PC-9 (cell line): ENCODE data around the gene TXLNA. TPM values are rescaled to one million over a fixed set of nuclear protein-coding genes. Genes with fewer than 3 reads are reported as not detected.
A peak's percentile ranks its signal among the peaks of the same experiment; 100 is the strongest.

Source experiments
- BruUV-seq: library from RNA; stranded (reverse); fragments of 400-500 nt; replicated peaks from 2 replicates; lab custom pipeline; 2021; lab: Mats Ljungman, UMichigan
- CTCF ChIA-PET: fragments of 300-600 bp; sonication (Branson Sonifier 250); formaldehyde crosslinking; loops from one replicate; lab custom pipeline; 2022; ENCODE audit warnings: antibody characterized with exemption; lab: Charles Lee
- POLR2A ChIA-PET: fragments of 300-600 bp; sonication (Branson Sonifier 250); formaldehyde crosslinking; loops from one replicate; lab custom pipeline; 2022; ENCODE audit warnings: antibody characterized with exemption; ENCODE audit not compliant: unreplicated experiment; lab: Charles Lee
- DNase-seq, 2 experiments: peaks; one replicate each; pipeline versions ENCODE4 v3.0.0 to v3.0.0-alpha.2; 2015 to 2022; ENCODE audit warnings: mixed read lengths in 1 of 2
- H2AFZ ChIP-seq: fragments of 200-600 bp; sonication (generic); 2 replicates; pipeline ENCODE4 v1.8.1; 2017; ENCODE audit warnings: antibody characterized with exemption
- H3F3A ChIP-seq: fragments of 200-600 bp; sonication (generic); 2 replicates; pipeline ENCODE4 v1.8.1; 2017; ENCODE audit warnings: antibody characterized with exemption, mild to moderate bottlenecking, low read depth; ENCODE audit not compliant: insufficient read depth
- H3K27ac ChIP-seq: fragments of 200-600 bp; sonication (generic); 2 replicates; pipeline ENCODE4 v1.6.1; 2016; ENCODE audit warnings: mixed run types
- H3K27me3 ChIP-seq: fragments of 200-600 bp; sonication (generic); 2 replicates; pipeline ENCODE4 v1.6.1; 2016; ENCODE audit warnings: low read depth, mixed run types; ENCODE audit not compliant: insufficient read depth
- H3K36me3 ChIP-seq: fragments of 200-600 bp; sonication (generic); 2 replicates; pipeline ENCODE4 v1.6.1; 2016; ENCODE audit warnings: low read depth, mixed run types
- H3K4me1 ChIP-seq: fragments of 200-600 bp; sonication (generic); replicated peaks from 2 replicates; pipeline ENCODE4 v1.6.1; 2016; ENCODE audit warnings: mixed run types; ENCODE audit not compliant: insufficient read depth
- H3K4me2 ChIP-seq: fragments of 200-600 bp; sonication (generic); 2 replicates; pipeline ENCODE4 v1.6.1; 2017; ENCODE audit warnings: mixed run types
- H3K4me3 ChIP-seq: fragments of 200-600 bp; sonication (generic); 2 replicates; pipeline ENCODE4 v1.6.1; 2016; ENCODE audit warnings: mixed run types
- H3K79me2 ChIP-seq: fragments of 200-600 bp; sonication (generic); 2 replicates; pipeline ENCODE4 v1.6.1; 2017; ENCODE audit warnings: low read depth, mixed run types
- H3K9me2 ChIP-seq: fragments of 200-600 bp; sonication (generic); 2 replicates; pipeline ENCODE4 v1.8.1; 2017; ENCODE audit warnings: mild to moderate bottlenecking; ENCODE audit not compliant: insufficient read depth
- H3K9me3 ChIP-seq: fragments of 200-600 bp; sonication (generic); 2 replicates; pipeline ENCODE4 v1.8.1; 2016; ENCODE audit warnings: low read depth; ENCODE audit not compliant: insufficient read depth
- H4K20me1 ChIP-seq: fragments of 200-600 bp; sonication (generic); 2 replicates; pipeline ENCODE4 v1.8.1; 2017; ENCODE audit not compliant: insufficient read depth
- CTCF ChIP-seq: fragments of 200-600 bp; sonication (generic); conservative IDR thresholded peaks from 2 replicates; pipeline ENCODE4 v1.6.1; 2017; ENCODE audit warnings: mixed run types, antibody characterized with exemption, mild to moderate bottlenecking, moderate library complexity
- EZH2 ChIP-seq: fragments of 200-600 bp; sonication (generic); IDR thresholded peaks from 2 replicates; pipeline ENCODE4 v1.8.0; 2017; ENCODE audit warnings: antibody characterized with exemption, low read depth
- intact Hi-C: fragments of 100-400 bp; cut with micrococcal nuclease; formaldehyde crosslinking; loops from one replicate; pipeline ENCODE4 v1.10.0; 2022; ENCODE audit not compliant: unreplicated experiment
- total RNA-seq: library from RNA; stranded (reverse); gene quantifications from 2 replicates; pipeline ENCODE4 v1.2.3, GENCODE V29; 2021

The TXLNA gene
- total RNA-seq, 1 experiment from 2014 or later = 45.8 TPM

GRCh38 chr1:32198237-32199042, 19.0 kb downstream of the TXLNA start:
- Histone ChIP-seq H3K79me2 (no peaks in the 10 kb centered on the region), H2AFZ (no peak overlapping the region), H3K4me3 (no peak overlapping the region), H3K9me2 (no peaks in the 10 kb centered on the region), H3K4me2 (no peak overlapping the region), H3K36me3 (peaks cover 11% of the 10 kb centered on the region; the same call in 1 of the 2 replicates), H3K27ac (no peak overlapping the region), H3K27me3 (no peaks in the 10 kb centered on the region), H3F3A (peaks cover 50% of the 10 kb centered on the region), H3K9me3 (no peaks in the 10 kb centered on the region), H3K4me1 (no peaks in the 10 kb centered on the region), H4K20me1 (peaks cover 2% of the 10 kb centered on the region)
- no TSS peak for BruUV-seq
- ChIA-PET CTCF (no interaction called here), POLR2A (no interaction called here)
- intact Hi-C loops = no loop called here
- DNase-seq = no peak
- TF ChIP-seq CTCF = no peak
- TF ChIP-seq EZH2 = no peak

GRCh38 chr1:32199043-32199716, 19.7 kb downstream of the TXLNA start:
- intact Hi-C loops = no loop called here
- Histone ChIP-seq H2AFZ (no peak overlapping the region), H3K27ac (no peak overlapping the region), H3K36me3 (peaks cover 11% of the 10 kb centered on the region; the same call in 1 of the 2 replicates), H3F3A (peaks cover 51% of the 10 kb centered on the region), H3K9me2 (no peaks in the 10 kb centered on the region), H3K4me3 (no peak overlapping the region), H3K4me1 (no peaks in the 10 kb centered on the region), H3K9me3 (no peaks in the 10 kb centered on the region), H3K4me2 (no peak overlapping the region), H3K27me3 (no peaks in the 10 kb centered on the region), H3K79me2 (no peaks in the 10 kb centered on the region), H4K20me1 (peaks cover 2% of the 10 kb centered on the region)
- DNase-seq = no peak
- no TSS peak for BruUV-seq
- ChIA-PET POLR2A (interaction anchor here (0.8 kb wide), 1 partner anchor 20 kb away, joined by 11 read pairs; the partner anchor contains the start of gene TXLNA), CTCF (no interaction called here)
- TF ChIP-seq CTCF = no peak
- TF ChIP-seq EZH2 = no peak

- Histone ChIP-seq H2AFZ (no peak overlapping the region), H3K79me2 (no peaks in the 10 kb centered on the region), H3K36me3 (peaks cover 11% of the 10 kb centered on the region; the same call in 1 of the 2 replicates), H3F3A (peaks cover 56% of the 10 kb centered on the region), H3K9me3 (no peaks in the 10 kb centered on the region), H3K9me2 (no peaks in the 10 kb centered on the region), H3K4me1 (0 out of 2 replicates have a peak, but pooled peaks cover under 1% of the 10 kb centered on the region), H3K4me2 (peak overlapping the region; percentile 80; the same call in 1 of the 2 replicates), H4K20me1 (peaks cover 2% of the 10 kb centered on the region), H3K4me3 (no peak overlapping the region), H3K27me3 (no peaks in the 10 kb centered on the region), H3K27ac (no peak overlapping the region)
- BruUV-seq = no TSS peak
- no peak for DNase-seq
- ChIA-PET CTCF (interaction anchor here (1.0 kb wide), 1 partner anchor 122 kb away, joined by 3 read pairs; no protein-coding TSS in a partner anchor), POLR2A (interaction anchor here (0.6 to 0.8 kb wide), 2 partner anchors 20 to 1447 kb away, joined by 4 to 11 read pairs; partner anchors contain the start of gene TXLNA)
- intact Hi-C loops = no loop called here
- no peak for TF ChIP-seq CTCF
- no peak for TF ChIP-seq EZH2
Observed at GRCh38 chr1:32199717-32200072, 20.2 kb downstream of the TXLNA start.
